ENCODE results near the gene PTGIS.

GRCh38 chr20:49480236-49480635, 87.7 kb downstream of the PTGIS start:
- no peak for TF ChIP-seq POLR2AphosphoS5 (IDR thresholded peaks at IDR 0.05; ENCODE audit: low read depth, low read length)
- TF ChIP-seq TAF1 (IDR thresholded peaks at IDR 0.05; ENCODE audit: borderline replicate concordance, low read depth, low read length): no peak
- TF ChIP-seq POLR2A (IDR thresholded peaks at IDR 0.05; ENCODE audit: low read depth, low read length): no peak
